Erythroblast (primary cell): Measurements from ENCODE around the gene MTFR1L.

Source experiments
- GATA1 ChIP-seq: IDR thresholded peaks from 2 replicates; pipeline ENCODE4 v1.6.1; 2011; ENCODE audit warnings: low read depth, mild to moderate bottlenecking, control low read depth, low read length, moderate library complexity
- POLR2A ChIP-seq: IDR thresholded peaks from 2 replicates; pipeline ENCODE4 v1.6.1; 2011; ENCODE audit warnings: mild to moderate bottlenecking, low read length

DNA sequence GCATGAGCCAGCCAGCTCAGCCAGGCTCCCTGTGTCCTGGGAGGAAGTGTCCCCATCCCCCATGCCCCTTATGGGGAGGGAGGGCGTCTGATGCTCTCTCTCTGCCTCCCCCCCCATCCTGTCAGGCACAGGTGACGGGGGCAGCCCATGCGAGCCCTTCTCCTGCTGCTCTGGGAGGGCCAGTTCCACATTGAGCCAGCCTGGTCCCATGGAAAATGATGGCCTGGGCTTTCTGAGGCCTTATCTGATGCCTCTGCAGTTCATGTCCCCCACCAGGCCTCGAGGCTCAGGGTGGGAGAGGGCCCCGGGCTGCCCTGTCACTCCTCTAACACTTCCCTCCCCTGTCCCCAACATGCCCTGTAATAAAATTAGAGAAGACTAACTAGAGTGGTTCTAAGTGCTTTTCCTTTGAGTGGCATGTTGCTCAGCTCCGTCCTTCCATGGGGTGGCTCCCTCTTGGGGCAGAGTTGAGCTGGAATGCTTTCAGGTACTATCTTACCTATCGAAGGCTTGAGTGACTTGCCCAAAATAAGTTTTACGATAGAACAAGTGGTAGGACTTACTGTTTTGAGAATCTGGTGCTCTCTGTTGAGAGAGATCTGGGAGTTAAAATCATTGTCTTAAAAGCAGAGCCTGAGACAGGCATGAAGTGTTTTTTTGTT, 1.8 kb upstream of the MTFR1L start:
- TF ChIP-seq POLR2A (no peak), GATA1 (no peak)
